PFSK-1 (cell line): ENCODE measurements around the gene CPTP.

Experiments used
- FOXP2 ChIP-seq: optimal IDR thresholded peaks from 2 replicates; pipeline ENCODE3; 2011; ENCODE audit warnings: borderline replicate concordance, control low read depth, inconsistent platforms; ENCODE audit not compliant: insufficient read depth; ENCODE audit errors: extremely low read length, extremely low read depth
- POLR2AphosphoS5 ChIP-seq: IDR thresholded peaks from 2 replicates; pipeline ENCODE4 v1.6.1; 2012; ENCODE audit warnings: low read depth, mild to moderate bottlenecking, control low read depth, low read length, moderate library complexity
- SIN3A ChIP-seq: IDR thresholded peaks from 2 replicates; pipeline ENCODE4 v1.6.1; 2012; ENCODE audit warnings: mild to moderate bottlenecking, low read length, moderate library complexity, borderline replicate concordance; ENCODE audit not compliant: insufficient read depth
- TAF1 ChIP-seq: IDR thresholded peaks from 2 replicates; pipeline ENCODE4 v1.6.1; 2012; ENCODE audit warnings: low read length, control low read depth, borderline replicate concordance; ENCODE audit not compliant: insufficient read depth
- TF ChIP-seq, protein P1 (sequence below), 2 experiments: IDR thresholded peaks; 2 replicates each; pipeline versions ENCODE4 v1.6.1 to v1.8.0; 2011 to 2012; ENCODE audit warnings: low read depth in 2 of 2, low read length in 2 of 2, control low read depth in 1 of 2, inconsistent platforms in 1 of 2, mild to moderate bottlenecking in 1 of 2, moderate library complexity in 1 of 2; ENCODE audit not compliant: insufficient read depth in 1 of 2

Gene CPTP

DNA sequence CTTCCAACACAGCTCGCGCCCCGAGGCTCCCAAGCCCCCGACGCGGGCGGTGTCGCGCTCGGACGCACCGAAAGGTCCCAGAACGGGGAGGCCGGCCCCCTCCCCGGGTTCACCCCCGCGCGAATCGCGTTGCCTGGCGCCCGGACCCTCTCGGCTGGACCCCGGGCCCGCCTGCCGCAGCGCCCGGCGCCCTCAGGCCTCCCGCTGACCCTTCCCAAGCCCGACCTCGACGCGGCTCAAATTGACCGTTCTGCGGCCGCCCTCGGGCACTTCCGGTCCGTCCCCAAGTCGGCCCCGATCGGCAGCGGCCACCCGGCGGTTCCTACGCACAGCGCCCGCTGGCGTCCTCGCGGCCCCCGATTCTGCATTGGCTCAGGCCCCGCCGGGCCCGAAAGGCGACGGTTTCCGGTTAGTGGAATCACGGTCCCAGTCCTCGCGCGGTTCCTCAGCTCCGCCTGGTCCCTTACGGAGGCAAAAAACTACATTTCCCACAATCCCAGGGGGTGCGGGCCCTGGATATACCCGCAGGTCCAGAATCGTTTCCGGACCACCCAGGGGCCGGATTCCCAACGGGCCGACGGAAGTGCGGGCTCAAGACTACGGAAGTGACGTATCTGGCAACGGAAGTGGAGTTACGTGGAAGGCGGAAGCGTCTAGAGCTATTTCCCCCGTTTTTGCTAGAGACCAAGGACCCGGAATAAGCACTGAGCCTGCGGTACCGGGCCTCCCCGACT is 50.5 kb downstream of the CPTP start, which contains the start of gene AURKAIP1:
TSS of gene AURKAIP1 (minus strand) at position 279 of the 734 bp plus-strand sequence. CDS start 451 bp downstream, outside the sequence.
- peak; percentile 83; the same call in 1 of the 2 replicates for TF ChIP-seq TAF1
- TF ChIP-seq SIN3A: peak; percentile 60; the same call in 1 of the 2 replicates
- TF ChIP-seq FOXP2: peak; percentile 88
- TF ChIP-seq, protein P1, sequence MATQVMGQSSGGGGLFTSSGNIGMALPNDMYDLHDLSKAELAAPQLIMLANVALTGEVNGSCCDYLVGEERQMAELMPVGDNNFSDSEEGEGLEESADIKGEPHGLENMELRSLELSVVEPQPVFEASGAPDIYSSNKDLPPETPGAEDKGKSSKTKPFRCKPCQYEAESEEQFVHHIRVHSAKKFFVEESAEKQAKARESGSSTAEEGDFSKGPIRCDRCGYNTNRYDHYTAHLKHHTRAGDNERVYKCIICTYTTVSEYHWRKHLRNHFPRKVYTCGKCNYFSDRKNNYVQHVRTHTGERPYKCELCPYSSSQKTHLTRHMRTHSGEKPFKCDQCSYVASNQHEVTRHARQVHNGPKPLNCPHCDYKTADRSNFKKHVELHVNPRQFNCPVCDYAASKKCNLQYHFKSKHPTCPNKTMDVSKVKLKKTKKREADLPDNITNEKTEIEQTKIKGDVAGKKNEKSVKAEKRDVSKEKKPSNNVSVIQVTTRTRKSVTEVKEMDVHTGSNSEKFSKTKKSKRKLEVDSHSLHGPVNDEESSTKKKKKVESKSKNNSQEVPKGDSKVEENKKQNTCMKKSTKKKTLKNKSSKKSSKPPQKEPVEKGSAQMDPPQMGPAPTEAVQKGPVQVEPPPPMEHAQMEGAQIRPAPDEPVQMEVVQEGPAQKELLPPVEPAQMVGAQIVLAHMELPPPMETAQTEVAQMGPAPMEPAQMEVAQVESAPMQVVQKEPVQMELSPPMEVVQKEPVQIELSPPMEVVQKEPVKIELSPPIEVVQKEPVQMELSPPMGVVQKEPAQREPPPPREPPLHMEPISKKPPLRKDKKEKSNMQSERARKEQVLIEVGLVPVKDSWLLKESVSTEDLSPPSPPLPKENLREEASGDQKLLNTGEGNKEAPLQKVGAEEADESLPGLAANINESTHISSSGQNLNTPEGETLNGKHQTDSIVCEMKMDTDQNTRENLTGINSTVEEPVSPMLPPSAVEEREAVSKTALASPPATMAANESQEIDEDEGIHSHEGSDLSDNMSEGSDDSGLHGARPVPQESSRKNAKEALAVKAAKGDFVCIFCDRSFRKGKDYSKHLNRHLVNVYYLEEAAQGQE (IDR thresholded peaks at IDR 0.05; ENCODE audit: insufficient read depth in 1 of 2, low read depth in 2 of 2, low read length in 2 of 2): peak in 1 of 2 experiments; percentile 59; a peak in 2 of 4 replicates
- peak; percentile 55 for TF ChIP-seq POLR2AphosphoS5

DNA sequence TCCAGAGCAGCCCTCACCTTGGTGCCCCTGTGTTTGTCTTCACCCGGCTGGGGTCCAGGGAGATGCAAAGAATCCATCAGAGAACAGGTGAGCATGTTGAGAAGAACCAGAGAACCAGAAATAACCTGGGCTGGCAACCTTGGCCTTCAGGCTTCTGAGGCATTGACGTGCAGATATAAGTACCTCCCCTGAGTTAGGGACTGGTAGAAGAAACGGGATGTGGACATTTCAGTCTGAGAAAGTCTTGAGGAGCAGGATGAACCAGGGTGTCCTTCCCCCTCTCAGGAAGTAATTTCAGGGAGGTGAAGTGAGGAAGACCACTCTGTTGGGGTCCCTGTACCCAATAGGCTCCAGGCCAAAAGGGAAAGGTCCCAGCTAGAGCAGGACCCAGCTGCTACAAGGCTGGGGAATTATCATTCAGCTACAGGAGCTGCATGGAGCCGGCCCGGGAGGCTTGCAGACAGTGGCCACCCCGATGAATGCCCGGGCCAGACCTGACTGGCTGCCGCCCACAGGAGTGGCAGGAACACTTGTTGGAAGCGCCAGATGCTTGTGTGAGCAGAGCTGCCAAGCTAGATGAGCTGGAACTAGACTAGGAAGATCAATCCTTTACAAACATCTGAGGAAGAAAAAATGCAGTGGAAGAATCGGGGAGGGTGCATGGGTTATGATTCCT is 52.1 kb downstream of the CPTP start:
- TF ChIP-seq TAF1 (no peak), SIN3A (no peak), POLR2AphosphoS5 (no peak), FOXP2 (no peak)
- TF ChIP-seq, protein P1 (IDR thresholded peaks at IDR 0.05; ENCODE audit: insufficient read depth in 1 of 2, low read depth in 2 of 2, low read length in 2 of 2): no peak

DNA sequence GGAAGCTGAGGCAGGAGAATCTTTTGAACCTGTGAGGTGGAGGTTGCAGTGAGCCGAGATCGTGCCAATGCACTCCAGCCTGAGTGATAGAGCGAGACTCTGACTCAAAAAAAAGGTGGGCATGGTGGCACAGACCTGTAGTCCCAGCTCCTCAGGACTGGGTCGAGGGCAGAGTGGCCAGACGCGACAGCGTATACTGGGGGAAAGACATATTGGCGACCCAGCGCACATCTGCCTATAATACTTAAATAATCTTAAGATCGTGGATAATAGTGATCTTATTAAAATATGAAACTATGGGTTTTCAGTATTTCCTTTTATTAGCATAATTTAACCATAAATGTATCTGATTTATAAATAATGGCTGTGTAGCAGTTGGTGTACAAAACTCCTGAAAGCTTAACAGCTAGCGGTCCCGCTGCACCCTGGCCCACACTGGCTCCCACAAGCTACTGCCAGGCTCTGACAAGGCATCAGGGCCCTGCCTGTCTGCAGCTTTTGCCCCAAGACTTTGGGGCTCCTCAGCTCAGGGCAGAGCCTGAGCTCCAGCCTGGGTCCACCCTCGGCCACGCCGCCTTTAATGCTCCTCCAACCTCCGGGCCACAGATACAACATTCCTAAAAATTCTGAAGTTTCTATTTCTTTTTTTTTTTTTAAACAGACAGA is 53.1 kb downstream of the CPTP start:
- TF ChIP-seq FOXP2 (no peak), TAF1 (no peak), POLR2AphosphoS5 (no peak), SIN3A (no peak)
- TF ChIP-seq, protein P1 (IDR thresholded peaks at IDR 0.05; ENCODE audit: insufficient read depth in 1 of 2, low read depth in 2 of 2, low read length in 2 of 2): no peak
